Adrenal gland (tissue), 12 donors: Measurements from ENCODE around the gene FBLN1. TPM values are rescaled to one million over a fixed set of nuclear protein-coding genes. Genes with fewer than 3 reads are reported as not detected.
"Not testable (repeated sequence)": the region's sequence is repeated elsewhere in the genome, so short reads cannot be mapped to it uniquely, and the experiment has no call there.

Experiments
- DNase-seq, 7 donors: peaks; one replicate each; pipeline ENCODE4 v3.0.0-alpha.2; 2019 to 2020
- H3K27ac ChIP-seq, 5 donors: fragments of 200-600 bp; sonication (generic) in 4 of 5; 1 replicate in 3 of 5; 2 replicates in 2 of 5; pipeline versions ENCODE4 v1.5.1 to v1.8.0; 2016 to 2020; ENCODE audit warnings: mild to moderate bottlenecking in 1 of 5
- H3K27me3 ChIP-seq: fragments of 200-600 bp; 2 replicates; pipeline ENCODE4 v1.8.0; 2021
- H3K36me3 ChIP-seq, 2 donors: fragments of 200-600 bp; replicated peaks in 1 of 2; 1 replicate in 1 of 2; 2 replicates in 1 of 2; pipeline versions ENCODE4 v1.5.1 to v1.8.0; 2018 to 2022
- H3K4me1 ChIP-seq, 2 donors: fragments of 200-600 bp; replicated peaks in 1 of 2; 1 replicate in 1 of 2; 2 replicates in 1 of 2; pipeline versions ENCODE4 v1.5.1 to v1.8.0; 2018 to 2021
- H3K4me3 ChIP-seq, 4 donors: fragments of 200-600 bp; sonication (generic) in 3 of 4; one replicate each; pipeline ENCODE4 v1.5.1; 2016 to 2018
- H3K9me3 ChIP-seq, 3 donors: fragments of 200-600 bp; sonication (generic) in 1 of 3; replicated peaks in 1 of 3; 1 replicate in 2 of 3; 2 replicates in 1 of 3; pipeline versions ENCODE4 v1.5.1 to v1.8.0; 2016 to 2021
- POLR2A ChIP-seq, 2 donors: fragments of 450-650 bp; IDR thresholded peaks; one replicate each; pipeline ENCODE4 v1.6.1; 2017; ENCODE audit warnings: antibody characterized with exemption in 2 of 2, mild to moderate bottlenecking in 2 of 2, moderate library complexity in 1 of 2
- WGBS, 4 donors: extraction: QIAGEN DNeasy Blood & Tissue Kit in 2 of 4; methylation state at CpG; one replicate each; pipeline versions ENCODE4 v1.1.5 to v1.1.7; 2013 to 2017; 5-methylcytosine and 5-hydroxymethylcytosine counted together
- intact Hi-C, 2 donors: fragments of 100-400 bp; cut with DNase I; formaldehyde crosslinking; loops; one replicate each; pipeline versions ENCODE4 v1.14.1 to v1.15.0; 2022 to 2023
- polyA plus RNA-seq, 3 donors: library from polyadenylated mRNA; stranded (reverse); fragments of 200-250 nt in 2 of 3; fragments of 350-450 nt in 1 of 3; fragmentation: Illumina TruSeq in 1 of 3; extraction: RNeasy Lipid Tissue Mini Kit (QIAGEN cat#74804) in 1 of 3; gene quantifications; one replicate each; pipeline ENCODE4 v1.2.3, GENCODE V29; 2013 to 2014
- total RNA-seq, 9 donors: library from RNA; depleted of rRNA in 4 of 9; stranded (reverse); fragments of >200 nt in 4 of 9; fragments of 120-200 nt in 1 of 9; fragmentation: NEBNext Ultra II Directional in 1 of 9; extraction: Animal tissue kit (Norgen Biotek cat#: 25700) in 1 of 9; gene quantifications; one replicate each; pipeline versions ENCODE4 v1.1.0 to v1.2.4, GENCODE V29; 2013 to 2023
- TF ChIP-seq, protein P1 (sequence below), 6 experiments: fragments of 450-650 bp in 4 of 6; fragments of 200-600 bp in 2 of 6; sonication (generic) in 1 of 6; IDR thresholded peaks; 1 replicate in 5 of 6; 2 replicates in 1 of 6; pipeline versions ENCODE4 v1.5.1 to v1.8.0; 2016 to 2021; ENCODE audit warnings: antibody characterized with exemption in 6 of 6, mild to moderate bottlenecking in 2 of 6, moderate library complexity in 1 of 6
- donor health status: healthy with polysubstance abuse.
- donor health status: Bipolar disorder and iron deficiency.
- donor health status: DM: yes; HTN: yes; CAD: no.
- donor health status: DM: no; HTN: no; CAD: no.
- donor health status: DM: no; HTN: no; CAD: no.
- donor health status: DM: yes; HTN: yes; CAD: no.

Gene FBLN1
- total and polyA plus RNA-seq, 12 donors = 13.0 to 387 (median 148) TPM

DNA sequence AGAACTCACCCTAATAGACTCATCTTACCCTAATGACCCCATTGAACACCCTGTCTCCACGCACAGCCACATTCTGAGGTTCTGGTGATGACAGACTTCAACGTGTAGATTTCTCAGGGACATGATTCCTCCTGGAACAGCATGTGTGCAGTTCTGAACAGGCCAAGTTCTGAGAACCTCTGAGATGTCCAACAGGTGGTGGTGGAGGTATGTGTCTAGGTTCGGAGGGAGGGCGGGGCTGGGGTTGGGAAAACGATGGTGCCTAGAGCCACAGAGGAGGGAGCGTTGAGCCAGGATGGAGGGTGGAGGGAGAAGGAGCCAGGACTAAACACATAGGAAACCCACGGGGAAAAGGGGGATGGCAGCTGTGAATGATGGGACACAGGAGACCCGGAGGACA, 43.4 kb upstream of the FBLN1 start:
- DNase-seq = no peak
- Histone ChIP-seq H3K27ac (peak overlapping the region in 1 of 5 donors; percentile 34), H3K36me3 (no peaks in the 10 kb centered on the region), H3K4me1 (no peaks in the 10 kb centered on the region), H3K9me3 (no peaks in the 10 kb centered on the region), H3K4me3 (no peak overlapping the region), H3K27me3 (no peaks in the 10 kb centered on the region)
- WGBS, 4 donors = 87 to 94% (median 90%) methylated on average over 7 to 8 of the region's 8 CpGs
- intact Hi-C loops = no loop called here
- TF ChIP-seq, protein P1, sequence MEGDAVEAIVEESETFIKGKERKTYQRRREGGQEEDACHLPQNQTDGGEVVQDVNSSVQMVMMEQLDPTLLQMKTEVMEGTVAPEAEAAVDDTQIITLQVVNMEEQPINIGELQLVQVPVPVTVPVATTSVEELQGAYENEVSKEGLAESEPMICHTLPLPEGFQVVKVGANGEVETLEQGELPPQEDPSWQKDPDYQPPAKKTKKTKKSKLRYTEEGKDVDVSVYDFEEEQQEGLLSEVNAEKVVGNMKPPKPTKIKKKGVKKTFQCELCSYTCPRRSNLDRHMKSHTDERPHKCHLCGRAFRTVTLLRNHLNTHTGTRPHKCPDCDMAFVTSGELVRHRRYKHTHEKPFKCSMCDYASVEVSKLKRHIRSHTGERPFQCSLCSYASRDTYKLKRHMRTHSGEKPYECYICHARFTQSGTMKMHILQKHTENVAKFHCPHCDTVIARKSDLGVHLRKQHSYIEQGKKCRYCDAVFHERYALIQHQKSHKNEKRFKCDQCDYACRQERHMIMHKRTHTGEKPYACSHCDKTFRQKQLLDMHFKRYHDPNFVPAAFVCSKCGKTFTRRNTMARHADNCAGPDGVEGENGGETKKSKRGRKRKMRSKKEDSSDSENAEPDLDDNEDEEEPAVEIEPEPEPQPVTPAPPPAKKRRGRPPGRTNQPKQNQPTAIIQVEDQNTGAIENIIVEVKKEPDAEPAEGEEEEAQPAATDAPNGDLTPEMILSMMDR (IDR thresholded peaks at IDR 0.05) = no peak
- no peak for TF ChIP-seq POLR2A (IDR thresholded peaks at IDR 0.05)

DNA sequence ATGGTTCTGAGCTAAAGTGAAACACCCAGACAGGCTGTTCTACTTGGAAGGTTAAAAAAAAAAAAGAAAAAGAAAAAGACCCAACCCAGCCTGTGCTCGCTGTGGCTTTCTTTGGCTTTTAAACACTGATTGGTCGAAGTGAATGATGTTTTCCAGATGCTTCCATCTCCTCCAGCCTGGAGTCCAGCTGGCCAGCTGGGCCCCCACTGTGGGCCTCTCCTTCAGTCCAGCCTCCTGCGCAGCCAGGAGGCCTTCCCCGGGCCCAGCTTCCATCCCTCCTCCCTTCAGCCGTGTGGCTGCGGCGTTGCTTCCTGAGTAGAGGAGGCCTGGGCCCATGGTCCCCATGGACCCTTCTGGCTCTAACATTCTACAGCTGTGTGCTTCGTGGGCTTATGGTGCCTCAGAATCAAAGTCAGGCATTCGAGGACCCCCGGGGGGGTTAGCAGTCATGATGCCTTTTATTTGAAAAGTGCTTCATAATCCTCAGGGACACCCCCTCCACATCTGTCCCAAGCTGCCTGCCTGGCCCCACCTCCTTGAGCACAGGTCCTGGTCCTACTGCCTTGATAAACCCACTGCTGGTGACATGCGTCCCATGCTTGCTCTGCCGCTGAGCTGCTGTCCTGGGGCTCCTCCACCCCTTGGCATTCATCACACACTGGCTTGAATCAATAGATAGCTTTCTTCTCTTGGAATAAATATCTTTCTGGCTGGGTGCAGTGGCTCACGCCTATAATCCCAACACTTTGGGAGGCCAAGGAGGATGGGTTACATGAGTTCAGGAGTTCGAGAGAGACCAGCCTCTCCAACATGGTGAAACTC, 42.2 kb upstream of the FBLN1 start:
- Histone ChIP-seq H3K36me3 (no peaks in the 10 kb centered on the region), H3K27ac (peak overlapping the region in 2 of 5 donors; percentile 34 to 65), H3K4me1 (no peaks in the 10 kb centered on the region), H3K27me3 (no peaks in the 10 kb centered on the region), H3K9me3 (no peaks in the 10 kb centered on the region), H3K4me3 (no peak overlapping the region)
- 53 to 74% (median 71%) methylated on average over 12 to 14 of the region's 14 CpGs for WGBS, 4 donors
- TF ChIP-seq, protein P1 (IDR thresholded peaks at IDR 0.05) = no peak
- no peak for TF ChIP-seq POLR2A (IDR thresholded peaks at IDR 0.05)
- intact Hi-C loops = no loop called here
- peak in 1 of 7 donors; percentile 16 for DNase-seq

DNA sequence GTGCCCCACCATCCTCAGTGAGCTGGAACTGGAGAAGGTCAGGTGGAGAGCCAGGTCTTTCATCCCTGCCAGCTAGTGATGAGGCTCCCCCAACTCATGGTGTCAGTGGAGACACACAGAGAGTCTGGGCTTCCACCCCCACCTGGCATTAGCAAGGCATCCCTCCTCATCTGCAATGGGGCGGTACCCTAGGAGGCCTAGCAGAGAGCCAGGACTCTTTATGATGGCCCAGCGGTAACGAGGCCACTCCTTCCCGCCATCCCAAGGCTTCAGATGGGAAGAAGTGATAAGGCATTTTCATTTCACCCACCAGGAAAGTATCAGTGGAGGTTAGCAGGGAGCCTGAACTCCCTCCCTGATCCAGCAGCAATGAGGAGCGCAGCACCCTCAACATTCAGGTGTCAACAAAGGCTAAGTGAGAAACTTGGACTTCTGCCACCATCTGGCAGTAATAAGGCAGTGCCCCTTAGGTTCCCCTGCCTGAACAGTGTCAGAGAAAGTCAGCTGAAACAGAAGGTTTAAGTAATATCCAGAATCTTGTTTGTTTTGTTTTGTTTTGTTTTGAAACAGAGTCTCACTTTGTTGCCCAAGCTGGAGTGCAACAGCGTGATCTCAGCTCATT, 40.5 kb upstream of the FBLN1 start:
- no peak for TF ChIP-seq POLR2A (IDR thresholded peaks at IDR 0.05)
- TF ChIP-seq, protein P1 (IDR thresholded peaks at IDR 0.05) = no peak
- no peak overlapping the region for H3K27ac ChIP-seq
- intact Hi-C loops = no loop called here
- 84 to 100% (median 88%) methylated on average over 3 to 6 of the region's 6 CpGs for WGBS, 4 donors
- H3K36me3 ChIP-seq = no peaks in the 10 kb centered on the region
- no peak overlapping the region for H3K4me3 ChIP-seq
- no peaks in the 10 kb centered on the region for H3K27me3 ChIP-seq
- H3K4me1 ChIP-seq = no peaks in the 10 kb centered on the region
- no peak for DNase-seq
- no peaks in the 10 kb centered on the region for H3K9me3 ChIP-seq

DNA sequence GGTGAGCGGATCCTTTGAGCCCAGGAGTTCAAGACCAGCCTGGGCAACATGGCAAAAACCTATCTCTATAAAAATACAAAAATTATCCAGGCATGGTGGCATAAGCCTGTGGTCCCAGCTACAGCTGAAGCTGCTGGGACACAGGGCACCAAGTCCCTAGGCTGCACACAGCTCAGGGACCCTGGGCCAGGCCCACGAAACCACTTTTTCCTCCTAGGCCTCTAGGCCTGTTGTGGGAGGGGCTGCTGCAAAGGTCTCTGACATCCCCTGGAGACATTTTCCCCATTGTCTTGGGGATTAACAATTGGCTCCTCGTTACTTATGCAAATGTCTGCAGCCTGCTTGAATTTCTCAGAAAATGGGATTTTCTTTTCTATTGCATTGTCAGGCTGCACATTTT, 39.0 kb upstream of the FBLN1 start:
- DNase-seq, H3K4me1 ChIP-seq, intact Hi-C loops, H3K9me3 ChIP-seq, H3K27me3 ChIP-seq, H3K4me3 ChIP-seq, H3K36me3 ChIP-seq, H3K27ac ChIP-seq: not testable (repeated sequence)
- WGBS, 4 donors = 83 to 93% (median 90%) methylated on average over 3 of the region's 3 CpGs
